ENCODE measurements around the gene CD46. TPM values are rescaled to one million over a fixed set of nuclear protein-coding genes. Genes with fewer than 3 reads are reported as not detected.

CD46 gene
- total and polyA plus RNA-seq, 12 donors = 44.0 to 114 (median 94.6) TPM

GRCh38 chr1:207754011-207754410, 2.2 kb downstream of the CD46 start:
- Histone ChIP-seq H3K4me3 (peak overlapping the region in 1 of 10 donors; percentile 76), H3K36me3 (peaks cover 0 to 24% (median 7%) of the 10 kb centered on the region in 9 donors), H3K4me1 (peaks cover 3 to 80% (median 55%) of the 10 kb centered on the region in 9 donors), H3K9me3 (no peaks in the 10 kb centered on the region), H3K27me3 (no peaks in the 10 kb centered on the region), H3K27ac (no peak overlapping the region)
- 46 to 53% methylated on average over 4 of the region's 4 CpGs for WGBS, 2 donors
- no peak for TF ChIP-seq CTCF (IDR thresholded peaks at IDR 0.05)
- DNase-seq (no peak), ATAC-seq (no peak)
- intact Hi-C loops (cut with DNase I) = loop anchor here in 1 of 10 donors (5.0 kb wide), 1 partner anchor 43 kb away; no protein-coding TSS in a partner anchor

GRCh38 chr1:207754974-207755700, 3.3 kb downstream of the CD46 start:
- DNase-seq (no peak), ATAC-seq (no peak)
- TF ChIP-seq CTCF (IDR thresholded peaks at IDR 0.05) = no peak
- Histone ChIP-seq H3K36me3 (peaks cover 0 to 35% (median 18%) of the 10 kb centered on the region in 9 donors), H3K9me3 (no peaks in the 10 kb centered on the region), H3K27me3 (no peaks in the 10 kb centered on the region), H3K4me1 (peaks cover 3 to 70% (median 44%) of the 10 kb centered on the region in 9 donors), H3K27ac (peak overlapping the region in 1 of 10 donors; percentile 41), H3K4me3 (no peak overlapping the region)
- 63 to 71% methylated on average over 7 of the region's 7 CpGs for WGBS, 2 donors
- intact Hi-C loops (cut with DNase I) = loop anchor here in 1 of 10 donors (5.0 kb wide), 1 partner anchor 42 kb away; no protein-coding TSS in a partner anchor

GRCh38 chr1:207755846-207756693, 4.2 kb downstream of the CD46 start:
- ATAC-seq (no peak), DNase-seq (no peak)
- WGBS, 2 donors = 89 to 90% methylated on average over 2 of the region's 2 CpGs
- H3K9me3 ChIP-seq = no peaks in the 10 kb centered on the region
- peaks cover 3 to 61% (median 35%) of the 10 kb centered on the region in 9 donors for H3K4me1 ChIP-seq
- H3K4me3 ChIP-seq = no peak overlapping the region
- no peak for TF ChIP-seq CTCF (IDR thresholded peaks at IDR 0.05)
- no peaks in the 10 kb centered on the region for H3K27me3 ChIP-seq
- intact Hi-C loops (cut with DNase I) = no loop called here
- H3K27ac ChIP-seq = no peak overlapping the region
- peaks cover 0 to 45% (median 20%) of the 10 kb centered on the region in 9 donors for H3K36me3 ChIP-seq

- WGBS, 2 donors = 96% methylated on average over 13 of the region's 13 CpGs
- H3K27ac ChIP-seq = no peak overlapping the region
- ATAC-seq (peak in 3 of 8 donors; percentile 11 to 14 (median 14)), DNase-seq (no peak)
- peaks cover 0 to 99% (median 35%) of the 10 kb centered on the region in 9 donors for H3K36me3 ChIP-seq
- peaks cover 0 to 13% (median 0%) of the 10 kb centered on the region in 9 donors for H3K4me1 ChIP-seq
- intact Hi-C loops (cut with DNase I) = no loop called here
- no peaks in the 10 kb centered on the region for H3K9me3 ChIP-seq
- no peak overlapping the region for H3K4me3 ChIP-seq
- no peaks in the 10 kb centered on the region for H3K27me3 ChIP-seq
- TF ChIP-seq CTCF (IDR thresholded peaks at IDR 0.05) = no peak
Measured at GRCh38 chr1:207762622-207763021, 10.8 kb downstream of the CD46 start.
